SK-N-MC (cell line): Measurements from ENCODE around the gene GPR171.

Experiments used
- EZH2 ChIP-seq: fragments of 200-600 bp; sonication (generic); IDR thresholded peaks from one replicate; pipeline ENCODE4 v1.6.1; 2017; ENCODE audit warnings: antibody characterized with exemption
- POLR2AphosphoS5 ChIP-seq: IDR thresholded peaks from 2 replicates; pipeline ENCODE4 v1.6.1; 2012; ENCODE audit warnings: mild to moderate bottlenecking, low read depth, low read length, borderline replicate concordance

DNA sequence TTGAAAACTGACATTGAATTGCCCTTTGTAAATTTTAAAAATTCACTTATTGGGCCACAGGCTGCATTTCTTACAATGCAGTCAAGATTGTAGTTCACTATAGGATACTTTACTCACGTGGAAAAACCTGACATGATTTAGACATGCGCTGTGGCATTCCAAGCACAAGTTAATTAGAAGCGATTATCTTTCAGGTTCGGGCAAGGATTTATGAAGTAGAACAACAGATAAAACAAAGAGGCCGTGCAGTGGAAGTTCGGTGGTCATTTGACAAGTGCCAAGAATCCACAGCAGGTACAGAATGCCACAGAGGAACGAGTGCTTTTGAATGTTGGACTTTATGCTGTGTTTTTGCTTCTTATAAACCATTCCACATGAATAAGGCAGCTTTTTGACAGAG is 37.8 kb downstream of the GPR171 start:
- TF ChIP-seq POLR2AphosphoS5 (no peak), EZH2 (no peak)
